ENCODE results near the gene FOSB. TPM values are rescaled to one million over a fixed set of nuclear protein-coding genes. Genes with fewer than 3 reads are reported as not detected.

Gene FOSB
- total and polyA plus RNA-seq, 9 of the 15 experiments (the other 6 are each of a cell fraction or from before 2014, with no cell fraction given) = 0.11 to 2.7 (median 0.73) TPM

DNA sequence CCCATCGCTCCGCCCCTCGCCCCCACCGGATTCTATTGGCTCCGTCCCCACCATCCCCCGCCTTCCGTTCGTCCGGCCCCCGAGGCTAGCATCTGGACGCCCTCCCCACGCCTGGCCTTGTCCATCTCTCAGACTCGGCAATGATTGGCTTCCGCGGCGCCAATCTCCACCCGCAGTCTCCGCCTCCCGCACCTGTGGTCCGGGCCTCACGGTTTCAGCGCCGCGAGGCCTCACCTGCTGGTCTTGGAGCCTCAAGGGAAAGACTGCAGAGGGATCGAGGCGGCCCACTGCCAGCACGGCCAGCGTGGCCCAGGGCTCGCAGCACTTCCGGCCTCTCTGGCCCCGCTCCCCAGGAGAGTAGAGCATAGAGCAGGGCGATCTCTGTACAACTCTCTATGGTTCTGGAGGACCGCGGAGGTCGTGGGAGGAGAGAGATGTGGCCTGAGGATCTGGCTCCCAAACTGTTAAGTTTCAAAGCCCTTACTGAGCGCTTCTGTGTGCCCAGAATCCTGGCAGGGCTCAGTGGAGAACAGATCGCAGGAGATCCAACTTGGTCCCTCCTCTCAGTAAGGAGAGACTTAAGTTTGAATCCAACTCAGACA is 44.1 kb upstream of the FOSB start, which contains the start of gene ERCC1 (continued):
- TF ChIP-seq NR4A1 (CRISPR knock-in tag; IDR thresholded peaks at IDR 0.05) = no peak
- TF ChIP-seq NR4A1 (tag; IDR thresholded peaks at IDR 0.05) = no peak; the same call in 1 of the 2 replicates
- TF ChIP-seq ZFX (CRISPR knock-in tag; IDR thresholded peaks at IDR 0.05) = peak; percentile 98
- peak; percentile 73; the same call in 1 of the 2 replicates for TF ChIP-seq NR2C2 (CRISPR knock-in tag; IDR thresholded peaks at IDR 0.05)
- peak; percentile 91 for TF ChIP-seq NR2C2 (tag; IDR thresholded peaks at IDR 0.05)
- no peak; the same call in 1 of the 2 replicates for TF ChIP-seq ZBED1 (IDR thresholded peaks at IDR 0.05)
- TF ChIP-seq NFRKB (IDR thresholded peaks at IDR 0.05; ENCODE audit: low read depth) = no peak; the same call in none of the 2 replicates
- peak; percentile 61 for TF ChIP-seq CREB1 (IDR thresholded peaks at IDR 0.05)
- peak; percentile 66; the same call in 1 of the 2 replicates for TF ChIP-seq CREB1 (CRISPR knock-in tag; IDR thresholded peaks at IDR 0.05)
- TF ChIP-seq HDAC2 (IDR thresholded peaks at IDR 0.05) = peak; percentile 12; the same call in 1 of the 2 replicates
- no peak for TF ChIP-seq HMG20A (CRISPR knock-in tag; conservative IDR thresholded peaks at IDR 0.05)
- TF ChIP-seq, protein P1, sequence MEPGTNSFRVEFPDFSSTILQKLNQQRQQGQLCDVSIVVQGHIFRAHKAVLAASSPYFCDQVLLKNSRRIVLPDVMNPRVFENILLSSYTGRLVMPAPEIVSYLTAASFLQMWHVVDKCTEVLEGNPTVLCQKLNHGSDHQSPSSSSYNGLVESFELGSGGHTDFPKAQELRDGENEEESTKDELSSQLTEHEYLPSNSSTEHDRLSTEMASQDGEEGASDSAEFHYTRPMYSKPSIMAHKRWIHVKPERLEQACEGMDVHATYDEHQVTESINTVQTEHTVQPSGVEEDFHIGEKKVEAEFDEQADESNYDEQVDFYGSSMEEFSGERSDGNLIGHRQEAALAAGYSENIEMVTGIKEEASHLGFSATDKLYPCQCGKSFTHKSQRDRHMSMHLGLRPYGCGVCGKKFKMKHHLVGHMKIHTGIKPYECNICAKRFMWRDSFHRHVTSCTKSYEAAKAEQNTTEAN (CRISPR knock-in tag; IDR thresholded peaks at IDR 0.05) = peak; percentile 67; the same call in 1 of the 2 replicates
- TF ChIP-seq WHSC1 (IDR thresholded peaks at IDR 0.05; ENCODE audit: low read length) = no peak
- TF ChIP-seq ZC3H8 (IDR thresholded peaks at IDR 0.05) = no peak
- peak; percentile 83 for TF ChIP-seq NR2C1 (IDR thresholded peaks at IDR 0.05)
- peak; percentile 72 for TF ChIP-seq NR2C1 (tag; IDR thresholded peaks at IDR 0.05)
- TF ChIP-seq, protein P2, sequence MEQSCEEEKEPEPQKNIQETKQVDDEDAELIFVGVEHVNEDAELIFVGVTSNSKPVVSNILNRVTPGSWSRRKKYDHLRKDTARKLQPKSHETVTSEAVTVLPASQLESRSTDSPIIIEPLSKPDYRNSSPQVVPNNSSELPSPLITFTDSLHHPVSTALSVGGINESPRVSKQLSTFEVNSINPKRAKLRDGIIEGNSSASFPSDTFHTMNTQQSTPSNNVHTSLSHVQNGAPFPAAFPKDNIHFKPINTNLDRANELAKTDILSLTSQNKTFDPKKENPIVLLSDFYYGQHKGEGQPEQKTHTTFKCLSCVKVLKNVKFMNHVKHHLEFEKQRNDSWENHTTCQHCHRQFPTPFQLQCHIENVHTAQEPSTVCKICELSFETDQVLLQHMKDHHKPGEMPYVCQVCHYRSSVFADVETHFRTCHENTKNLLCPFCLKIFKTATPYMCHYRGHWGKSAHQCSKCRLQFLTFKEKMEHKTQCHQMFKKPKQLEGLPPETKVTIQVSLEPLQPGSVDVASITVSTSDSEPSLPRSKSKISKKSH (CRISPR knock-in tag; IDR thresholded peaks at IDR 0.05) = no peak
- peak in 1 of 2 experiments; percentile 60; a peak in 1 of 4 replicates for TF ChIP-seq SRF (CRISPR knock-in tag; IDR thresholded peaks at IDR 0.05)
- TF ChIP-seq FOXJ2 (tag; IDR thresholded peaks at IDR 0.05) = no peak
- TF ChIP-seq SP2 (IDR thresholded peaks at IDR 0.05; ENCODE audit: extremely low read depth, low read depth, low read length, poor library complexity, severe bottlenecking) = peak; percentile 98
- TF ChIP-seq POLR2G (IDR thresholded peaks at IDR 0.05; ENCODE audit: low read depth, low read length) = peak; percentile 98
- TF ChIP-seq ZNF551 (CRISPR knock-in tag; IDR thresholded peaks at IDR 0.05) = no peak
- TF ChIP-seq, protein P3, sequence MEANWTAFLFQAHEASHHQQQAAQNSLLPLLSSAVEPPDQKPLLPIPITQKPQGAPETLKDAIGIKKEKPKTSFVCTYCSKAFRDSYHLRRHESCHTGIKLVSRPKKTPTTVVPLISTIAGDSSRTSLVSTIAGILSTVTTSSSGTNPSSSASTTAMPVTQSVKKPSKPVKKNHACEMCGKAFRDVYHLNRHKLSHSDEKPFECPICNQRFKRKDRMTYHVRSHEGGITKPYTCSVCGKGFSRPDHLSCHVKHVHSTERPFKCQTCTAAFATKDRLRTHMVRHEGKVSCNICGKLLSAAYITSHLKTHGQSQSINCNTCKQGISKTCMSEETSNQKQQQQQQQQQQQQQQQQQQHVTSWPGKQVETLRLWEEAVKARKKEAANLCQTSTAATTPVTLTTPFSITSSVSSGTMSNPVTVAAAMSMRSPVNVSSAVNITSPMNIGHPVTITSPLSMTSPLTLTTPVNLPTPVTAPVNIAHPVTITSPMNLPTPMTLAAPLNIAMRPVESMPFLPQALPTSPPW (CRISPR knock-in tag; IDR thresholded peaks at IDR 0.05) = peak; percentile 88
- peak in 2 of 3 experiments; percentile 40 to 47 for TF ChIP-seq YY1 (IDR thresholded peaks at IDR 0.05; ENCODE audit: borderline replicate concordance in 1 of 3, control insufficient read depth in 1 of 3, extremely low read depth in 1 of 3, insufficient read depth in 3 of 3, insufficient read length in 1 of 3, insufficient replicate concordance in 2 of 3, low read depth in 1 of 3, low read length in 2 of 3)
- peak; percentile 65 for TF ChIP-seq KDM5B (IDR thresholded peaks at IDR 0.05; ENCODE audit: insufficient replicate concordance, low read depth, low read length)
- TF ChIP-seq CBFA2T3 (IDR thresholded peaks at IDR 0.05) = peak; percentile 48; the same call in 1 of the 2 replicates
- TF ChIP-seq ZNF165 (CRISPR knock-in tag; IDR thresholded peaks at IDR 0.05; ENCODE audit: borderline replicate concordance) = no peak
